Effector memory CD8-positive, alpha-beta T cell (primary cell): ENCODE results near the gene FARP2.

Experiments
- ATAC-seq: fragments of 150-1000 bp; cut with Tn5 transposase; replicated peaks from 2 replicates; pipeline ENCODE4 v1.10.0; 2021; ENCODE audit warnings: mild to moderate bottlenecking, moderate library complexity
- DNase-seq, 3 experiments: peaks; one replicate each; pipeline ENCODE4 v3.0.0; 2021
- H3K27ac Mint-ChIP-seq, 2 donors: one replicate each; pipeline ENCODE4 v1.8.0; 2022; ENCODE audit warnings: mild to moderate bottlenecking in 2 of 2, mixed read lengths in 2 of 2, moderate library complexity in 2 of 2
- H3K27me3 Mint-ChIP-seq, 2 donors: one replicate each; pipeline ENCODE4 v1.8.0; 2022; ENCODE audit warnings: mixed read lengths in 2 of 2
- H3K36me3 Mint-ChIP-seq: one replicate; pipeline ENCODE4 v1.8.0; 2022; ENCODE audit warnings: mild to moderate bottlenecking, moderate library complexity, mixed read lengths; ENCODE audit not compliant: insufficient read depth
- H3K4me1 Mint-ChIP-seq, 2 donors: one replicate each; pipeline ENCODE4 v1.8.0; 2022; ENCODE audit warnings: low read depth in 2 of 2, mixed read lengths in 2 of 2
- H3K4me3 Mint-ChIP-seq, 2 donors: one replicate each; pipeline ENCODE4 v1.8.0; 2022; ENCODE audit warnings: mild to moderate bottlenecking in 2 of 2, mixed read lengths in 2 of 2, moderate library complexity in 2 of 2
- H3K9me3 Mint-ChIP-seq, 2 donors: one replicate each; pipeline ENCODE4 v1.8.0; 2022; ENCODE audit warnings: mixed read lengths in 2 of 2

Gene FARP2

GRCh38 chr2:241489733-241490680 lies 133.9 kb downstream of the FARP2 start:
- Mint-ChIP-seq H3K4me3 (no peak overlapping the region), H3K36me3 (no peaks in the 10 kb centered on the region), H3K9me3 (no peaks in the 10 kb centered on the region), H3K4me1 (peaks cover 6 to 8% of the 10 kb centered on the region in 2 donors), H3K27me3 (no peaks in the 10 kb centered on the region), H3K27ac (peak overlapping the region in 1 of 2 donors; percentile 26)
- ATAC-seq (no peak), DNase-seq (no peak)

- ATAC-seq = no peak
- no peak overlapping the region for H3K4me3 Mint-ChIP-seq
- no peak for DNase-seq
- peaks cover 6 to 8% of the 10 kb centered on the region in 2 donors for H3K4me1 Mint-ChIP-seq
- H3K27ac Mint-ChIP-seq = no peak overlapping the region
- no peaks in the 10 kb centered on the region for H3K9me3 Mint-ChIP-seq
- no peaks in the 10 kb centered on the region for H3K27me3 Mint-ChIP-seq
- no peaks in the 10 kb centered on the region for H3K36me3 Mint-ChIP-seq
Measured at GRCh38 chr2:241490825-241491506, 134.9 kb downstream of the FARP2 start.

GRCh38 chr2:241491549-241492173 lies 135.6 kb downstream of the FARP2 start:
- no peaks in the 10 kb centered on the region for H3K9me3 Mint-ChIP-seq
- peak overlapping the region in 1 of 2 donors; percentile 78 for H3K27ac Mint-ChIP-seq
- H3K36me3 Mint-ChIP-seq = no peaks in the 10 kb centered on the region
- H3K27me3 Mint-ChIP-seq = no peaks in the 10 kb centered on the region
- DNase-seq (no peak), ATAC-seq (no peak)
- H3K4me1 Mint-ChIP-seq = peaks cover 6 to 8% of the 10 kb centered on the region in 2 donors
- no peak overlapping the region for H3K4me3 Mint-ChIP-seq

- Mint-ChIP-seq H3K9me3 (no peaks in the 10 kb centered on the region), H3K4me1 (peaks cover 6 to 8% of the 10 kb centered on the region in 2 donors), H3K27ac (peak overlapping the region in 1 of 2 donors; percentile 78), H3K27me3 (no peaks in the 10 kb centered on the region), H3K4me3 (no peak overlapping the region), H3K36me3 (no peaks in the 10 kb centered on the region)
- DNase-seq (no peak), ATAC-seq (no peak)
Measured at GRCh38 chr2:241492174-241492565, 136.1 kb downstream of the FARP2 start.

DNA sequence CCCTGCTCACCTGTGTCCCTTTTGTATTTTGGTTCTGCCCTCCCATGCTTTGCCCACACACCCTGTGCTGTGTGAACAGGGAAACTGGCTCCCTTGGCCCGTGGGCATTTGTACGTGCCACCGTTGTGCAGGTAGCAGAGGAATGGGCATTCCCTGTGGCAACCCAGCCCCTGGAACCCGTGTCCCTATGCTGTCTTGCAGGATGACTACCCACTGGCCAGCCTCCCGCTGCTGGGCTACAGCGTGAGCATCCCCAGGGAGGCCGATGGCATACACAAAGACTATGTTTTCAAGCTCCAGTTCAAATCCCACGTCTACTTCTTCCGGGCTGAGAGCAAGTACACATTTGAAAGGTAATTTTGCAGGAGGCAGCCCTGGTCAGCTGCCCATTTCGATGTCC lies 137.0 kb downstream of the FARP2 start:
- Mint-ChIP-seq H3K4me1 (peaks cover 6 to 8% of the 10 kb centered on the region in 2 donors), H3K9me3 (no peaks in the 10 kb centered on the region)

GRCh38 chr2:241494311-241494908 lies 138.3 kb downstream of the FARP2 start:
- Mint-ChIP-seq H3K36me3 (peaks cover 3% of the 10 kb centered on the region), H3K27ac (no peak overlapping the region), H3K4me1 (peaks cover 6 to 8% of the 10 kb centered on the region in 2 donors), H3K9me3 (no peaks in the 10 kb centered on the region), H3K27me3 (no peaks in the 10 kb centered on the region), H3K4me3 (no peak overlapping the region)
- DNase-seq (no peak), ATAC-seq (no peak)

More for the DNA sequence above, 137.0 kb downstream of the FARP2 start:
- no peak overlapping the region for H3K27ac Mint-ChIP-seq
- H3K27me3 Mint-ChIP-seq = no peaks in the 10 kb centered on the region
- H3K4me3 Mint-ChIP-seq = no peak overlapping the region
- no peak for ATAC-seq
- no peaks in the 10 kb centered on the region for H3K36me3 Mint-ChIP-seq
- no peak for DNase-seq

GRCh38 chr2:241495172-241496002 lies 139.3 kb downstream of the FARP2 start:
- Mint-ChIP-seq H3K9me3 (no peaks in the 10 kb centered on the region), H3K27ac (no peak overlapping the region), H3K36me3 (peaks cover 3% of the 10 kb centered on the region), H3K4me3 (no peak overlapping the region), H3K4me1 (peaks cover 6 to 13% of the 10 kb centered on the region in 2 donors), H3K27me3 (no peaks in the 10 kb centered on the region)
- ATAC-seq (no peak), DNase-seq (no peak)

GRCh38 chr2:241496003-241496707 lies 140.1 kb downstream of the FARP2 start:
- H3K4me1 Mint-ChIP-seq = peaks cover 3 to 9% of the 10 kb centered on the region in 2 donors
- no peak overlapping the region for H3K4me3 Mint-ChIP-seq
- H3K27ac Mint-ChIP-seq = no peak overlapping the region
- H3K27me3 Mint-ChIP-seq = no peaks in the 10 kb centered on the region
- no peaks in the 10 kb centered on the region for H3K9me3 Mint-ChIP-seq
- no peak for ATAC-seq
- H3K36me3 Mint-ChIP-seq = peaks cover 9% of the 10 kb centered on the region
- DNase-seq = no peak

DNA sequence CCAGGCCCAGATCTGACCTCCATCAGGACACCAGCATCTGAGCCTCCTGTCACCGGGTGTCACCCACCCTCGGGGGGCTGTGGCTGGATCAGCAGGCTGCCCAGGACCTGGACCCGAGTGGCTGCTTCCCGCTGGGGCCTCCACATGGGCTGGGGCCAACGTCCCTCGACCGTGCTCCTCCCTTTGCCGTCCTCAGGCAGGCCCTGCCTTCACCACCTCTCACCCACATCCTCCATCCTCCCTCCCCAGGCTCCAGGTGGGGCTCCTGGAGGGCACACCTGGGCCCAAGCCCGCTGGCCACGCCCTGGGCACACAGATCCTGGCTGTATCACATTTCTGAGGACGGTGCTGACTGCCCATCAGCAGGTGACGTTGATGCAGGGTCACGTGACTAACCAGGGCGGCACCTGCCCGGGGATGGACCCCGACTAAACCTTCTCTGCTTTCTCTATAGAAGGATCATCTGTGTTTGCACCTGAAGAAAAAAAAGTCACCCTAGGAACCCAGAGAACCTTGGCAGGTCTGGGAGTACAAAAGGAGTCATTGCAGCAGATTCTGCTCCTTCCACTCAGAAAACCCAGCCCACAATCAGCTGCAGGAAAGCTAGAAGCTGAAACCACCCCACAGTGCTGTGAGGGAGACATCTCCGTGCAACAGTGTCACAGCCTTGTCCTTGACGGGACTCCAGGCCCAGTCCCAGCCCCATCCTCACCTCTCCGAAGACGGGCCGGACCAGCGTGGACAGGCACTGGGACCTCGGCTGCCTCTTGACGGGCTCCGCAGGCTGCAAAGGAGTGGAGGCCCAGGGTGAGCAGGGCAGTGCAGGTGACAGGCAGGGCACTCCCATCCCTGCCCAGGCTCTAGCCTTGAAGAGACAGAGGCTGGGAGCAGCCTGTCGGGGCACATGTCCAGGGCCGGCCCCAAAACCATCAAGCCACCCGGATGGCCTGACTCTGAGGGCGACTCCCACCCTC lies 141.1 kb downstream of the FARP2 start:
- ATAC-seq (no peak), DNase-seq (no peak)
- Mint-ChIP-seq H3K27ac (no peak overlapping the region), H3K9me3 (no peaks in the 10 kb centered on the region), H3K36me3 (peaks cover 9% of the 10 kb centered on the region), H3K4me1 (peaks cover under 1 to 6% of the 10 kb centered on the region in 2 donors), H3K4me3 (no peak overlapping the region), H3K27me3 (no peaks in the 10 kb centered on the region)

DNA sequence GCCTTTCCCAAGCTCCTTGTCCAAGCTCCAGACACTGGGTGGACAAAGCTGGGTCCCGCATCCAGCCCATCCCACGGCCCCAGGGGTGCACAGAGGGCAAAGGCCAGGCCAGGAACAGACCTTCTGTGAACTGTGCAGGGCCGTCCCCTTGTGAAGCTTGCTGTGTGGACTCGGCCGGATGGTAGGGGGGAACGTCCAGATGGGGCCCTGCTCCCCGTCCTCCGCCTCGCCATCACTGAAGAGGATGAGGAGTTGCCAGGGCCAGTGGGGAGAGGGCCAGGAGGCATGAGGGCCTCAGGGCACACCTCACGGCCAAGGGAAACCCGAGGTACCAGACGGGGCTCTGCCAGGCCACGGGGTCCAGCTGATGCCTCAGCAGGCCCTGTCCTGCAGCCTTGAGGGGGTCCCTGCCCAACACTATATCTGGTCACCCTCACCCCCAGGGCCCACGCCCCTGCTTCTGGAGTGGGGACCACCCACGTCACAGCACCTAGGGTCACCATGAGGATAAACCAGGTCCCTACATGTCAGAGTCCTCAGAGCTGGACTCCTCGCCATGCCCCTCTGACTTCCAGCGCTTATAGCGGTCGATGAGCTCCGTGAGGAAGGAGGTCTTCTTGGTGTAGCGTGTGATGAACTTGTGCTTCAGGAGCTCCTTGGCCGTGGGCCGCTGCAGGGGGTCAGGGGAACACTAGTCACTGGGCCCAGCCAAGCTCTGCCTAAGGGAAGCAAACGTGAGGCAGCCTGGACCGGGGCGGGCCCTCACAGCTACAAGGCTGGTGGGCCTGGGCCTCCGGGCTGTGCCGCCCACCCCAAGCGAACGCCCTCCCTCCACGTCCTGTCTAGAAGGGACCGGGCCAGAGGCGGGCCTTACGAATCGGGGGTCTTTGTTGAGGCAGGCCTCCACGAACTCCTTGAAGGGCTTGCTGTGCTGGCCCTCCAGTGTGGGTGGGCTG lies 142.3 kb downstream of the FARP2 start:
- Mint-ChIP-seq H3K27me3 (no peaks in the 10 kb centered on the region), H3K36me3 (peaks cover 9% of the 10 kb centered on the region), H3K9me3 (no peaks in the 10 kb centered on the region), H3K4me3 (no peak overlapping the region), H3K27ac (no peak overlapping the region), H3K4me1 (peaks cover 0 to 4% of the 10 kb centered on the region in 2 donors)
- DNase-seq = no peak
- no peak for ATAC-seq
